Measurements from ENCODE around the gene WWOX.

Gene WWOX

GRCh38 chr16:78116946-78117345 lies 17.5 kb downstream of the WWOX start:
- DNase-seq (ENCODE audit: extremely low read depth, low read depth), result no peak
- TF ChIP-seq CTCF (IDR thresholded peaks at IDR 0.05; ENCODE audit: low read depth, low read length), result no peak

GRCh38 chr16:78117391-78117790 lies 17.9 kb downstream of the WWOX start:
- no peak for TF ChIP-seq CTCF (IDR thresholded peaks at IDR 0.05; ENCODE audit: low read depth, low read length)
- no peak for DNase-seq (ENCODE audit: extremely low read depth, low read depth)

- DNase-seq (ENCODE audit: extremely low read depth, low read depth), result no peak
- no peak for TF ChIP-seq CTCF (IDR thresholded peaks at IDR 0.05; ENCODE audit: low read depth, low read length)
These were observed 19.1 kb downstream of the WWOX start for GRCh38 chr16:78118469-78119025.

GRCh38 chr16:78122774-78123315 lies 23.4 kb downstream of the WWOX start:
- peak; percentile 24 for TF ChIP-seq CTCF (IDR thresholded peaks at IDR 0.05; ENCODE audit: low read depth, low read length)
- DNase-seq (ENCODE audit: extremely low read depth, low read depth), result no peak

- no peak for DNase-seq (ENCODE audit: extremely low read depth, low read depth)
- TF ChIP-seq CTCF (IDR thresholded peaks at IDR 0.05; ENCODE audit: low read depth, low read length), result no peak
These were observed 25.8 kb downstream of the WWOX start for GRCh38 chr16:78125112-78125844.

GRCh38 chr16:78126662-78127061 lies 27.2 kb downstream of the WWOX start:
- no peak for DNase-seq (ENCODE audit: extremely low read depth, low read depth)
- TF ChIP-seq CTCF (IDR thresholded peaks at IDR 0.05; ENCODE audit: low read depth, low read length), result no peak

- peak; percentile 50 for DNase-seq (ENCODE audit: extremely low read depth, low read depth)
- no peak for TF ChIP-seq CTCF (IDR thresholded peaks at IDR 0.05; ENCODE audit: low read depth, low read length)
These were observed 27.7 kb downstream of the WWOX start for GRCh38 chr16:78127130-78127529.
